HG02642 (cell line): Measurements from ENCODE around the gene USP50.
A peak's percentile ranks its signal among the peaks of the same experiment; 100 is the strongest.
"Not testable (repeated sequence)": the region's sequence is repeated elsewhere in the genome, so short reads cannot be mapped to it uniquely, and the experiment has no call there.

ENCODE experiments used
- ATAC-seq: cut with Tn5 transposase; IDR thresholded peaks from one replicate; pipeline ENCODE4 v1.9.1; 2021; ENCODE audit warnings: mild to moderate bottlenecking; ENCODE audit not compliant: unreplicated experiment, poor library complexity

Gene USP50

DNA sequence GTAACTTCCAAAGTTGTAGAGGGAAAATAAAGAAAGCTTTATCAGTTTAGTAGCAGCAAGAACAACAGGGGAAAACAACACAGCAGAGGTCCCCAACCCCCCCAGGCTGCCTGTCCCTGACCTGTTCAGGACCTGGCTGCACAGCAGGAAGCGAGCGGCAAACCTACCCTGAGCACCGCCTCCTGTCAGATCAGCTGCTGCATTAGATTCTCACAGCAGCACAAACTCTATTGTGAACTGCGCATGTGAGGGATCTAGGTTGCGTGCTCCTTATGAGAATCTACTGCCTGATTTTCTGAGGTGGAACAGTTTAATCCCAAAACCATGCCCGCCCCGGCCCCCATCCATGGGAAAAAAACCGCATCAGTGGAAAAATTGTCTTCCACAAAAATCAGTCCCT lies 40.3 kb downstream of the USP50 start:
- ATAC-seq, result no peak

GRCh38 chr15:50505656-50506055 lies 40.8 kb downstream of the USP50 start:
- not testable (repeated sequence) for ATAC-seq

GRCh38 chr15:50503144-50503543 lies 43.3 kb downstream of the USP50 start:
- ATAC-seq, result no peak

GRCh38 chr15:50501815-50502214 lies 44.7 kb downstream of the USP50 start:
- ATAC-seq, result no peak

DNA sequence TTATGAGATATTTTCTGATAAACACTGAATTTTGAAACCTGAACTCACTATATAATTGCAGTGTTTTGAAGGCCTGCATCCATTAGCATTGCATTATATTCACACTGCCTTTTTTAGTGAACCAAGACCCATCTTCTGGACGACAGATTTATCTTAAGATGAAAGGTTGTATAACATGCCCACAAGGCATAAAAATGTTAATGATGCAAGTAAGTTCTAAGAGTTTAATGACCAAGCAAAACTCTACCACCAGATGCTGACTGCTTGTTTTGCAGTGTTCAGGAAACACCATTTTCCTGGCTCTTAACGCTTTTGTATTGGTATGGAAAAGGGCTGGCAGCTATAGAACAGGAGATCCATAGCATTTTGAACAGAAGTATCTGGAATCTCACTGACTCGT lies 46.1 kb downstream of the USP50 start:
- ATAC-seq, result no peak

GRCh38 chr15:50496692-50497091 lies 49.8 kb downstream of the USP50 start:
- ATAC-seq, result no peak

GRCh38 chr15:50494547-50494946 lies 51.9 kb downstream of the USP50 start:
- ATAC-seq, result not testable (repeated sequence)

- no peak for ATAC-seq
Measured at GRCh38 chr15:50493625-50494024, 52.8 kb downstream of the USP50 start.

DNA sequence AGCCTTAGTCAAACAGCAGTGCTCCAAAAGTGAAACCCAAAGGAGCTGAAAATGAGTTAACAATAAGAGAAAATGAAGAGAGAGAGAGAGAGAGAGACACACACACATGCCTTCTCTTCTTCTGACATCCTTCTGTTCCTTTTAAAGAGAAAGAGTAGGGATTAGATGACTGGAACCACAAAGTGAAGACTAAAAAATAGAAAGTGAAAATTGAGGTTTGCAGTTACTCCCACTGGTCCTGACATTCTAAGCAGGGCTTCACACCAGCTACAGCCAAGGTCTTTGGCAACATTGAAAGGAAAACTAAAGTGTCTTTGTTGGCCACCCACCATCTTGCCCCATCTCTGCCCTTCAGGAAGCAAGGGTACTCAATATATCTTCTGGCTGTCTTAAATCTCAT lies 59.2 kb downstream of the USP50 start:
- no peak for ATAC-seq

DNA sequence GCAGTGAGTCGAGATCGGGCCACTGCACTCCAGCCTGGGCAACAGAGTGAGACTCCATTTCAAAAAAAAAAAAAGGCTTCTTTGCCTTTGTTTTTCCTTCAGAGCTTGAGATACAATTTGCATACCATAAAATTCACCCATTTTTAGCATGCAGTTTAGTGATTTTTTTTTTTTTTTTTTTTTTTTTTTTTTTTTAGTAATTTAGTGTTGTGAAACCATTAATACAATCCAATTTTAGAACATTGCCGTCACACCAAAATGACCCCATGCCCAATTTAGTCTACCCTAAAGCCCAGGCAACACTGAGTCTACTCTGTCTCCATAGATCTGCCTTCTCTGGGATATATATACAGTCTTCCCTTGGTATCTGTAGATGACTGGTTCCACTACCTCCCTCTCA lies 61.1 kb downstream of the USP50 start:
- ATAC-seq, result peak; percentile 16

GRCh38 chr15:50484781-50485180 lies 61.7 kb downstream of the USP50 start:
- peak; percentile 72 for ATAC-seq

DNA sequence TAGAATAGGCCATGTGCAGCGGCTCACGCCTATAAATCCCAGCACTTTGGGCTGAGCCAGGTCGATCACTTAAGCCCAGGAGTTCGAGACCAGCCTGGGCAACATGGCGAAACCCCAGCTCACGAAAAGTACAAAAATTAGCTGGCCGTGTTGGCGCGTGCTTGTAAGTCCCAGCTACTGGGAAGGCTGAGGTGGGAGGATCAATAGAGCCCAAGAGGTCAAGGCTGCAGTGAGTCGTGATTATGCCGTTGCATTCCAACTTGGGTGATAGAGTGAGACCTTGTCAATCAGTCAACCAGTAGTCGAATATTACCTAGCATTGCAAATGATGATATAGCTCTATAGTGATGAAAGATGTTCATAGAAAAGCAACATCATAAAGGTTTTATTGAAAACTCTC lies 70.3 kb downstream of the USP50 start:
- no peak for ATAC-seq

DNA sequence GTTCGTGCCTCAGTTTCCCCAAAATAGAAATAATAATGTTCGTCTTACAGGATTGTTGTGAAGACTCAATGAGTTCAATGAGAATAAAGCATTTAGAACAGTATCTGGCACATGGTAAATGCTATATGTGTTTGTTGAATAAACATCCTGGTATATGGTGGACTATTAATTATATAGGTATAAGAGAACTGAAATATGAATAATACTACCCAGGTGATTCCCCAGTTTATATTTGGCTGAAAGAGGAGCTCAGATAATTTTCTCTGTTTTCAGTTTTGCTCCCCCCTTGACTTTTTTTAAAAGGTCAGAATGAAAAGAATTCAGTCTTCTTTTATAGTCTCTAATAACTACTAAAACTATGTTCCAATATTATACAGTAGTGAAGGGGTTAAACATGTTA lies 75.4 kb downstream of the USP50 start:
- no peak for ATAC-seq

DNA sequence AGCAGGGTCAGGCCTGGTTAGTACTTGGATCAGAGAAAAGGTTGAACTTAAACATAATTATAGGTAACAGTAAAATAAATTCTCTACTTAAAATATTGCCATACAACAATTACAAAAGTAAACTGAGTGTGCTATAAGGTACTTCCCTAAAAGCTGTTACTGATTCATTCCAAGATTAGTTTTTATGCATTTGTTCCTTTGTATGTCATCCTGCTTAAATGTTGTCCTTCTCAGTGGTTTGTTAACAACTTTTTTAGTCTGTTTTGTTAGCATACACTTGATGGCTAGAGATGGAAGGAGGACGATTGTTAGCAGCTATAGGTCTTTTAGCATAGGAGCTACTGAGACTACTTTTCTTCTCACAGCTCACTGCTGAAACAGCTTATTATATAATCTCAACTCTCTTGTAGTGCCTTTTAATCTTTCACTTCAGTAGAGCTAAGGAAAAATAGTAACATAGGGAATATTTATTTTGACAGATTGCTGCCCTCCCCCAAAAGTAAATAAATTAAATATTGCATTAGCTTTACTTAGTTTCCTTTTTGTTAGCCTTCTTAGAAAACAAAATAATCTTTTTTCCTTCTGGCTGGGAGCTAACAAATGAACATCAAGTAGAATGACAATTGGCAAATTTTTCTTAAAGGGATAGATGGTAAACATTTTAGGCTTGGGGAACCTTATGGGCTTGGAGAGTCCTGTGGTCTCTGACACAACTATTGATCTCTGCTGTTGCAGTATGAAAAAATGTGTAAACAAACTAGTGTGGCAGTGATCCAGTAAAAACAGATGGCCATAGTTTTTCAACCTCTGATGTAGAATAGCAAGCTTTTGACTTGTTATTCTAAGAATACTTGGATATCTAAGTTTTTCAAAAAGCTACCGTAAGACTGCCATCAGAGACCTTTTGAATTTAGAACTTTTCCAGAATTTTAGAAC lies 82.8 kb downstream of the USP50 start:
- ATAC-seq, result no peak

- no peak for ATAC-seq
Measured at GRCh38 chr15:50458348-50459112, 87.9 kb downstream of the USP50 start.

DNA sequence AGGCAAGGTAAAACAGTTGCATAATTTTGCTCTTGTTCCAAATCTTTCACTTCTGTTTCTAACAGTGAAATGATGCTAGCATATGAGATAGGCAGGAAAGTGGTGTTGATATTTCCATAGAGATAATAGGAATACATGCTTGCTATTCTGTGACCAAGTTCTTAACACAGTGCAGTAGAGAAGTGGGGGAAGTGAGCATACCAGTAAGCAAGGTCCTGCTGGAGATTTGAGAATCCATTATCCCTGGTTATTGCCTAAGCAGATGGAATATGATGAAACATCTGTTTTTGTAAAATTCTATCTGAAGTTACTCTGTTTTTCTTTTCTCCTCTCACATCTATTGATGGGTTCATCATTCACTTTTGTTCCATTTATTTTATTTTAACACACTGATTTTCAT lies 93.5 kb downstream of the USP50 start:
- ATAC-seq, result no peak
